Neuronal stem cell (in vitro differentiated cells): Measurements from ENCODE around the gene ZNF726.

ENCODE experiments used
- DNase-seq: peaks from one replicate; pipeline ENCODE4 v3.0.0-alpha.2; 2013; ENCODE audit warnings: low spot score
- H2AFZ ChIP-seq: one replicate; pipeline ENCODE4 v1.6.1; 2013; ENCODE audit warnings: mild to moderate bottlenecking, low read length, inconsistent platforms
- H2AK5ac ChIP-seq: 2 replicates; pipeline ENCODE4 v1.6.1; 2013; ENCODE audit warnings: low read depth, mild to moderate bottlenecking, inconsistent platforms, low read length, moderate library complexity, mixed read lengths
- H2BK120ac ChIP-seq: 2 replicates; pipeline ENCODE4 v1.6.1; 2013; ENCODE audit warnings: low read depth, mild to moderate bottlenecking, inconsistent platforms, low read length, moderate library complexity, mixed read lengths
- H2BK12ac ChIP-seq: one replicate; pipeline ENCODE4 v1.6.1; 2013; ENCODE audit warnings: low read length, inconsistent platforms
- H2BK15ac ChIP-seq: 2 replicates; pipeline ENCODE4 v1.6.1; 2013; ENCODE audit warnings: mild to moderate bottlenecking, low read length, inconsistent platforms, mixed read lengths
- H2BK5ac ChIP-seq: one replicate; pipeline ENCODE4 v1.6.1; 2013; ENCODE audit warnings: inconsistent platforms, mild to moderate bottlenecking, low read length, moderate library complexity
- H3K14ac ChIP-seq: one replicate; pipeline ENCODE4 v1.6.1; 2013; ENCODE audit warnings: low read length, inconsistent platforms
- H3K18ac ChIP-seq: 2 replicates; pipeline ENCODE4 v1.6.1; 2013; ENCODE audit warnings: low read length, inconsistent platforms
- H3K23ac ChIP-seq: 2 replicates; pipeline ENCODE4 v1.6.1; 2013; ENCODE audit warnings: low read depth, mild to moderate bottlenecking, mixed read lengths, low read length, inconsistent platforms; ENCODE audit not compliant: poor library complexity
- H3K27ac ChIP-seq: replicated peaks from 3 replicates; pipeline ENCODE4 v1.5.1; 2013; ENCODE audit warnings: low read length, inconsistent platforms
- H3K27me3 ChIP-seq, 3 experiments: 2 replicates each; pipeline ENCODE4 v1.6.1; 2013; ENCODE audit warnings: low read length in 3 of 3, mild to moderate bottlenecking in 2 of 3, inconsistent platforms in 1 of 3, low read depth in 1 of 3, mixed read lengths in 1 of 3, moderate library complexity in 1 of 3; ENCODE audit not compliant: control insufficient read depth in 3 of 3, insufficient read depth in 3 of 3
- H3K36me3 ChIP-seq, 2 donors: replicated peaks in 1 of 2; 2 replicates each; pipeline ENCODE4 v1.6.1; 2013; ENCODE audit warnings: low read length in 2 of 2; ENCODE audit not compliant: control insufficient read depth in 2 of 2, insufficient read depth in 2 of 2
- H3K4ac ChIP-seq: 2 replicates; pipeline ENCODE4 v1.6.1; 2013; ENCODE audit warnings: inconsistent platforms, mild to moderate bottlenecking, low read length, moderate library complexity
- H3K4me1 ChIP-seq, 2 donors: 1 replicate in 1 of 2; 2 replicates in 1 of 2; pipeline ENCODE4 v1.6.1; 2013; ENCODE audit warnings: low read length in 2 of 2, low read depth in 1 of 2; ENCODE audit not compliant: control insufficient read depth in 2 of 2, insufficient read depth in 1 of 2
- H3K4me2 ChIP-seq: one replicate; pipeline ENCODE4 v1.6.1; 2013; ENCODE audit warnings: mild to moderate bottlenecking, low read length, inconsistent platforms; ENCODE audit not compliant: insufficient read depth, poor library complexity, severe bottlenecking
- H3K4me3 ChIP-seq, 2 donors: 2 replicates each; pipeline ENCODE4 v1.5.1; 2013; ENCODE audit warnings: low read length in 2 of 2, mild to moderate bottlenecking in 2 of 2, inconsistent platforms in 1 of 2, moderate library complexity in 1 of 2
- H3K79me1 ChIP-seq: one replicate; pipeline ENCODE4 v1.6.1; 2013; ENCODE audit warnings: low read depth, mild to moderate bottlenecking, inconsistent platforms, low read length, moderate library complexity
- H3K9ac ChIP-seq: one replicate; pipeline ENCODE4 v1.6.1; 2013; ENCODE audit warnings: mild to moderate bottlenecking, low read depth, low read length, inconsistent platforms; ENCODE audit not compliant: poor library complexity
- H3K9me3 ChIP-seq, 2 donors: replicated peaks in 1 of 2; 2 replicates each; pipeline versions ENCODE3 to v1.6.1; 2013; ENCODE audit warnings: low read length in 2 of 2, mild to moderate bottlenecking in 2 of 2, inconsistent platforms in 1 of 2, low read depth in 1 of 2, mixed read lengths in 1 of 2, moderate library complexity in 1 of 2; ENCODE audit not compliant: control insufficient read depth in 2 of 2, insufficient read depth in 1 of 2
- H4K8ac ChIP-seq: one replicate; pipeline ENCODE4 v1.6.1; 2013; ENCODE audit warnings: low read depth, mild to moderate bottlenecking, inconsistent platforms, low read length, moderate library complexity
- H4K91ac ChIP-seq: one replicate; pipeline ENCODE4 v1.6.1; 2013; ENCODE audit warnings: low read length, low read depth, mild to moderate bottlenecking, inconsistent platforms; ENCODE audit not compliant: poor library complexity
- WGBS, 2 donors: extraction: QIAGEN DNeasy Blood & Tissue Kit; methylation state at CpG; one replicate each; pipeline ENCODE4 v1.1.7; 2013; ENCODE audit warnings: missing lambda C conversion rate in 2 of 2, mixed read lengths in 1 of 2; ENCODE audit not compliant: insufficient read length in 2 of 2, insufficient replicate concordance in 1 of 2; ENCODE audit errors: extremely low coverage in 2 of 2; 5-methylcytosine and 5-hydroxymethylcytosine counted together

The ZNF726 gene

GRCh38 chr19:23946569-23946968, 31.9 kb downstream of the ZNF726 start:
- Histone ChIP-seq H2BK120ac (no peak overlapping the region), H3K23ac (no peak overlapping the region), H2BK5ac (no peak overlapping the region), H3K27ac (no peak overlapping the region), H3K4ac (no peak overlapping the region), H4K8ac (no peak overlapping the region), H3K36me3 (no peaks in the 10 kb centered on the region), H3K4me2 (no peak overlapping the region), H3K79me1 (no peaks in the 10 kb centered on the region), H3K9me3 (no peaks in the 10 kb centered on the region), H2BK15ac (no peak overlapping the region), H3K14ac (no peak overlapping the region), H2AFZ (no peak overlapping the region), H3K4me3 (no peak overlapping the region), H2BK12ac (no peak overlapping the region), H3K18ac (no peak overlapping the region), H2AK5ac (no peak overlapping the region), H3K4me1 (no peaks in the 10 kb centered on the region), H3K9ac (no peak overlapping the region), H3K27me3 (no peaks in the 10 kb centered on the region), H4K91ac (no peak overlapping the region)
- no peak for DNase-seq

GRCh38 chr19:23949611-23950010, 34.9 kb downstream of the ZNF726 start:
- WGBS, 2 donors = no CpG with 5 or more reads among the region's 2 CpGs
- no peak overlapping the region for H3K14ac ChIP-seq
- no peak overlapping the region for H3K23ac ChIP-seq
- H2BK12ac ChIP-seq = no peak overlapping the region
- DNase-seq = no peak
- no peak overlapping the region for H3K4me3 ChIP-seq
- H2BK120ac ChIP-seq = no peak overlapping the region
- H3K27ac ChIP-seq = no peak overlapping the region
- H3K4me2 ChIP-seq = no peak overlapping the region
- H3K9ac ChIP-seq = no peak overlapping the region
- no peaks in the 10 kb centered on the region for H3K79me1 ChIP-seq
- H3K36me3 ChIP-seq = no peaks in the 10 kb centered on the region
- H2AFZ ChIP-seq = no peak overlapping the region
- peaks cover 0 to 4% of the 10 kb centered on the region in 2 donors for H3K9me3 ChIP-seq
- no peak overlapping the region for H3K4ac ChIP-seq
- H4K91ac ChIP-seq = no peak overlapping the region
- H3K18ac ChIP-seq = no peak overlapping the region
- H3K27me3 ChIP-seq = no peaks in the 10 kb centered on the region
- H2BK5ac ChIP-seq = no peak overlapping the region
- no peak overlapping the region for H4K8ac ChIP-seq
- no peaks in the 10 kb centered on the region for H3K4me1 ChIP-seq
- H2AK5ac ChIP-seq = no peak overlapping the region
- H2BK15ac ChIP-seq = no peak overlapping the region

DNA sequence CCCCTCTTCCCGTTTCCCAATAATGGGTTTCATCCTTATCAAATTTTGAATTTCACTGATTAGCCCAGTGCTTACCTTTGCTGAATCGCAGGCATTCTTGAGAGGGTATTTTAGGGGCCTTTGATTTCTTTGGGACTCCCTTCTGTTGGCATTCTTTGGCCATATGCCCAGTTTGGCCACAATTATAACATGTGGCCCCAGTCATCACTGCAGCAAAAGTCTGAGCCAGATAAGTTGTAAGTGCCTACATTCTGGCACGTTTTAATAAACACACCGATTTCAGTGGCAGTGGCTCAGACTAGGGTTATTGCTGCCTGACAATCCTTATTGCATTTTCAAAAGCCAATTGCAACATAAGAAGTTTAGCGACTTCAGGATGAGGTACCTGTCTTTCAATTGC, 41.4 kb downstream of the ZNF726 start:
- Histone ChIP-seq H2AK5ac (no peak overlapping the region), H2BK120ac (no peak overlapping the region), H3K9me3 (peaks cover 0 to 26% of the 10 kb centered on the region in 2 donors), H3K9ac (no peak overlapping the region), H3K4me3 (no peak overlapping the region), H3K27me3 (peaks cover 0 to 12% (median 0%) of the 10 kb centered on the region in 3 experiments), H3K4me1 (no peaks in the 10 kb centered on the region), H3K27ac (no peak overlapping the region), H2AFZ (no peak overlapping the region), H2BK15ac (no peak overlapping the region), H2BK5ac (no peak overlapping the region), H4K91ac (no peak overlapping the region), H3K14ac (no peak overlapping the region), H3K36me3 (no peaks in the 10 kb centered on the region), H3K4me2 (no peak overlapping the region), H3K79me1 (no peaks in the 10 kb centered on the region), H3K4ac (no peak overlapping the region), H3K18ac (no peak overlapping the region), H2BK12ac (no peak overlapping the region), H4K8ac (no peak overlapping the region), H3K23ac (no peak overlapping the region)
- DNase-seq = no peak
- WGBS, 2 donors = no CpG with 5 or more reads among the region's 5 CpGs

- Histone ChIP-seq H4K91ac (no peak overlapping the region), H3K36me3 (no peaks in the 10 kb centered on the region), H3K4me1 (no peaks in the 10 kb centered on the region), H3K23ac (no peak overlapping the region), H2BK5ac (no peak overlapping the region), H3K9me3 (peaks cover 0 to 25% of the 10 kb centered on the region in 2 donors), H2AK5ac (no peak overlapping the region), H2BK15ac (no peak overlapping the region), H3K4me3 (peak overlapping the region in 1 of 2 donors; percentile 63), H3K79me1 (no peaks in the 10 kb centered on the region), H3K4me2 (no peak overlapping the region), H2AFZ (no peak overlapping the region), H2BK12ac (no peak overlapping the region), H3K18ac (no peak overlapping the region), H3K27me3 (peaks cover 0 to 12% (median 0%) of the 10 kb centered on the region in 3 experiments), H4K8ac (no peak overlapping the region), H2BK120ac (no peak overlapping the region), H3K27ac (no peak overlapping the region), H3K14ac (no peak overlapping the region), H3K4ac (no peak overlapping the region), H3K9ac (no peak overlapping the region)
- no CpG with 5 or more reads among the region's 15 CpGs for WGBS, 2 donors
- DNase-seq = no peak
Measured at GRCh38 chr19:23957660-23958281, 43.1 kb downstream of the ZNF726 start.
